Transverse colon (tissue), 4 donors: ENCODE data around the gene TRIB2. TPM values are rescaled to one million over a fixed set of nuclear protein-coding genes. Genes with fewer than 3 reads are reported as not detected.

ENCODE experiments used
- DNase-seq: peaks from one replicate; pipeline ENCODE4 v3.0.0-alpha.2; 2019
- H3K27ac ChIP-seq, 4 donors: fragments of 200-600 bp; sonication (generic); 2 replicates each; pipeline ENCODE4 v1.5.1; 2016 to 2018; ENCODE audit warnings: inconsistent platforms in 4 of 4
- H3K27me3 ChIP-seq: fragments of 200-600 bp; sonication (generic); 2 replicates; pipeline ENCODE4 v1.5.1; 2017; ENCODE audit warnings: inconsistent platforms
- H3K36me3 ChIP-seq, 4 donors: fragments of 200-600 bp; sonication (generic); 2 replicates each; pipeline ENCODE4 v1.5.1; 2017 to 2019; ENCODE audit warnings: inconsistent platforms in 4 of 4
- H3K4me1 ChIP-seq, 4 donors: fragments of 200-600 bp; sonication (generic); 2 replicates each; pipeline ENCODE4 v1.5.1; 2017 to 2020; ENCODE audit warnings: inconsistent platforms in 4 of 4
- H3K4me3 ChIP-seq, 4 donors: fragments of 200-600 bp; sonication (generic); 1 replicate in 1 of 4; 2 replicates in 3 of 4; pipeline versions ENCODE4 v1.5.1 to v1.6.1; 2017 to 2019; ENCODE audit warnings: inconsistent platforms in 4 of 4
- H3K9me3 ChIP-seq, 2 donors: fragments of 200-600 bp; sonication (generic); 2 replicates each; pipeline ENCODE4 v1.5.1; 2017 to 2019; ENCODE audit warnings: inconsistent platforms in 2 of 2
- EP300 ChIP-seq: sonication (generic); formaldehyde crosslinking; IDR thresholded peaks from one replicate; pipeline ENCODE4 v1.6.1; 2017; ENCODE audit warnings: antibody characterized with exemption, low read depth
- POLR2A ChIP-seq: fragments of 450-650 bp; IDR thresholded peaks from one replicate; pipeline ENCODE4 v1.6.1; 2016; ENCODE audit warnings: antibody characterized with exemption, mild to moderate bottlenecking, moderate library complexity
- POLR2AphosphoS5 ChIP-seq, 3 donors: sonication (generic); formaldehyde crosslinking; IDR thresholded peaks; one replicate each; pipeline ENCODE4 v1.6.1; 2016; ENCODE audit warnings: antibody characterized with exemption in 3 of 3
- WGBS, 2 donors: methylation state at CpG; one replicate each; pipeline ENCODE4 v1.1.5; 2018; ENCODE audit warnings: low coverage in 1 of 2; 5-methylcytosine and 5-hydroxymethylcytosine counted together
- in situ Hi-C, 4 donors: fragments of 200-750 bp; cut with MboI; loops; one replicate each; pipeline versions ENCODE4 v1.15.0 to v1.15.1; 2017; ENCODE audit warnings: low sequenced_read_pairs in 3 of 4, low pct_ligation_motif_present in 1 of 4, low pct_unique_long_range_greater_than_20kb in 1 of 4
- intact Hi-C: fragments of 100-400 bp; cut with DNase I; formaldehyde crosslinking; loops from one replicate; pipeline ENCODE4 v1.15.1; 2023; ENCODE audit warnings: low total_unique reads
- total RNA-seq, 4 donors: library from RNA; depleted of rRNA; stranded (reverse); fragments of >200 nt; gene quantifications; one replicate each; pipeline ENCODE4 v1.1.0, GENCODE V29; 2016
- TF ChIP-seq, protein P1 (sequence below), 5 experiments: fragments of 200-600 bp in 3 of 5; fragments of 450-650 bp in 2 of 5; sonication (generic) in 3 of 5; IDR thresholded peaks; 1 replicate in 2 of 5; 2 replicates in 3 of 5; pipeline ENCODE4 v1.5.1; 2016 to 2017; ENCODE audit warnings: antibody characterized with exemption in 5 of 5, inconsistent platforms in 3 of 5, mild to moderate bottlenecking in 2 of 5, moderate library complexity in 1 of 5

TRIB2 gene
- total RNA-seq, 4 donors from 2014 or later, result 14.2 to 109 (median 36.1) TPM

DNA sequence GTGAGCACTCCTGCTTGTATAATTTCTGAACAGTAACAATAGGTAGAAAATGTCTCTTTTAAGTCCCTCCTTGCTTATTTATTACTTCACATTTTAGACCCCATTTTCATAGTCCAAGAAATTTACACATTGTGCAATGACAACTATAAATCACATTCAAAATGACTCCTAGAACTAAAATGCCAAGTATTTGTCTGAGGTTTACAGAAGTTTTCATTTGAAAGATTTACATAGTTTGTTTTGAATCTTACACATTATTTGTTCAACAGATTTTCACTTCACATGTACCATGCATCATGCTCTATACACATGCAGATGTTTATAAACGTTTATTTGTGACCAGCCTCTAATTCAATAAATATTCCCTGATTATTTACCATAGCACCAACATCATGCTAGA is 15.7 kb upstream of the TRIB2 start:
- intact Hi-C loops, result no loop called here
- H3K27ac ChIP-seq, result no peak overlapping the region
- H3K9me3 ChIP-seq, result no peaks in the 10 kb centered on the region
- DNase-seq, result no peak
- no peak overlapping the region for H3K4me3 ChIP-seq
- H3K4me1 ChIP-seq, result peaks cover 0 to 3% (median 0%) of the 10 kb centered on the region in 4 donors
- WGBS, 2 donors, result 71 to 74% methylated on average over 1 of the region's 1 CpG
- no peaks in the 10 kb centered on the region for H3K36me3 ChIP-seq
- TF ChIP-seq POLR2AphosphoS5 (IDR thresholded peaks at IDR 0.05) (no peak), POLR2A (no peak), EP300 (no peak)
- TF ChIP-seq, protein P1, sequence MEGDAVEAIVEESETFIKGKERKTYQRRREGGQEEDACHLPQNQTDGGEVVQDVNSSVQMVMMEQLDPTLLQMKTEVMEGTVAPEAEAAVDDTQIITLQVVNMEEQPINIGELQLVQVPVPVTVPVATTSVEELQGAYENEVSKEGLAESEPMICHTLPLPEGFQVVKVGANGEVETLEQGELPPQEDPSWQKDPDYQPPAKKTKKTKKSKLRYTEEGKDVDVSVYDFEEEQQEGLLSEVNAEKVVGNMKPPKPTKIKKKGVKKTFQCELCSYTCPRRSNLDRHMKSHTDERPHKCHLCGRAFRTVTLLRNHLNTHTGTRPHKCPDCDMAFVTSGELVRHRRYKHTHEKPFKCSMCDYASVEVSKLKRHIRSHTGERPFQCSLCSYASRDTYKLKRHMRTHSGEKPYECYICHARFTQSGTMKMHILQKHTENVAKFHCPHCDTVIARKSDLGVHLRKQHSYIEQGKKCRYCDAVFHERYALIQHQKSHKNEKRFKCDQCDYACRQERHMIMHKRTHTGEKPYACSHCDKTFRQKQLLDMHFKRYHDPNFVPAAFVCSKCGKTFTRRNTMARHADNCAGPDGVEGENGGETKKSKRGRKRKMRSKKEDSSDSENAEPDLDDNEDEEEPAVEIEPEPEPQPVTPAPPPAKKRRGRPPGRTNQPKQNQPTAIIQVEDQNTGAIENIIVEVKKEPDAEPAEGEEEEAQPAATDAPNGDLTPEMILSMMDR (IDR thresholded peaks at IDR 0.05), result no peak
- in situ Hi-C loops, result loop anchor here in 3 of 4 donors (25.0 kb wide), 3 partner anchors 539 to 864 kb away; no protein-coding TSS in a partner anchor
- no peaks in the 10 kb centered on the region for H3K27me3 ChIP-seq

DNA sequence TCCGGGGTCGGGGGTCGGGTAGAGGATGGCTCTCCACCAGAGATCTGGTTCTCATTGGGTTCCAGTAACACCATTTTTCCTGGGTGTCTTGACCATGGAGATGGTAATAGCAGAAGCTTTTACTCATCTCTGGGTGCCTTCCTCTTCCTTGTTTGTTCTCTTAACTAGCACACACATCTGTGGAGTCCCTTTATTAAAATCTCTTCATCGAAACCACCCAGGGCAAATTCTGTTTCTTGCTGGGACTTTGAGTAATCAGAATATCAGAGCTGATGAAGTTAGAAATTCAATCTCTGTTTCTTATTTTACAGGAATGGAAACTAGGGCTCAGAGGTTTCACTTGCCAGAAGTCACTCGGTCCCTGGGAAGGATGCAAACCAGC is 15.0 kb upstream of the TRIB2 start:
- DNase-seq, result no peak
- in situ Hi-C loops (loop anchor here in 3 of 4 donors (25.0 kb wide), 3 partner anchors 539 to 864 kb away; no protein-coding TSS in a partner anchor), intact Hi-C loops (no loop called here)
- Histone ChIP-seq H3K36me3 (no peaks in the 10 kb centered on the region), H3K9me3 (no peaks in the 10 kb centered on the region), H3K4me3 (no peak overlapping the region), H3K4me1 (peaks cover 0 to 3% (median 0%) of the 10 kb centered on the region in 4 donors), H3K27me3 (no peaks in the 10 kb centered on the region), H3K27ac (no peak overlapping the region)
- no peak for TF ChIP-seq EP300
- TF ChIP-seq POLR2AphosphoS5 (IDR thresholded peaks at IDR 0.05), result no peak
- no peak for TF ChIP-seq POLR2A
- WGBS, 2 donors, result 85 to 86% methylated on average over 1 to 5 of the region's 5 CpGs

DNA sequence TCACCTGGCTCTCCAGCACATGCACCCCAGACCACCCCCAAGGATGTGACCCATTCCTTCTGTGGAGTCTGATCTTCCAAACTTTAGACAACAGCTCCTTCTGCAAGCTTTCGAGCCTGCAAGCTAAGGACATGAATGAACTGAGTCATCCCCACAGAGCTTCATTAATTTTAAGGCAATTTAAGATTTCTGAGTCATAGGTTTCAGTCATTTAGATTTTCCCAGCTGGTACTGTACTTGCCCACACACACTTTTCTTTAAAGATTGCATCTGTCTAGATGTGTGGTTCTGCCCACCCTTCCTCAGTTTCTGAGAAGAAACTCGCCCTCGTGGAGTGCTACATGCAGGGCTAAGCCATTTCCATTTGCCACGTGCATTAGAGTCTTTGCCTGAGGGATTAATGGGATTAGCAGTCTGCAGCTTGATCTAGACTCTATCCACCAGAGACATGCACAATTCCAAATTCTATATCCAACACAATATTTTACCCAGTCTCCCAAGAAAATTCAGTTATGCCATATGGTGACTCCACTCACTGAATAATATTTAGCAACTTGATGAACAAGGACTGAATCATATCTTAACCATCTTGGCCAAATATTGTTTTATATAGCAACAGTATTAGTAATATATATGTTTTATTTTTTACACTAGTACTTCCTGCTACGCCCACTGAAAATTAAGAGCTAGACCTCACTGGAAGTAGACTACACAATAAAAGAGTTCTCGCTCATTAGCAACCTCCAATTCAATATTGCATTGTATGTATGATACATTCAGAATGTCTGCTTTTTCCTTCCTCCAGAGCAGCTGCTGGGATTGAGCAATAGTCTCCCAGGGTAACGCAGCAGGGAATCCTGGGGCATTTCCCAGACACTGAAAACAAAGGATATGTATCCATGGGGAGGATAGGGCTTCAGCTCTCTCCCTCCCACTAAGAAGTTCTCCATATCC is 14.3 kb upstream of the TRIB2 start:
- Histone ChIP-seq H3K9me3 (no peaks in the 10 kb centered on the region), H3K27me3 (no peaks in the 10 kb centered on the region), H3K27ac (no peak overlapping the region), H3K4me3 (no peak overlapping the region), H3K36me3 (no peaks in the 10 kb centered on the region), H3K4me1 (peaks cover 0 to 3% (median 0%) of the 10 kb centered on the region in 4 donors)
- TF ChIP-seq POLR2A (no peak), EP300 (no peak)
- TF ChIP-seq, protein P1 (IDR thresholded peaks at IDR 0.05), result no peak
- no peak for DNase-seq
- 67 to 72% methylated on average over 5 to 7 of the region's 7 CpGs for WGBS, 2 donors
- in situ Hi-C loops, result loop anchor here in 3 of 4 donors (25.0 kb wide), 3 partner anchors 540 to 865 kb away; no protein-coding TSS in a partner anchor
- intact Hi-C loops, result no loop called here

DNA sequence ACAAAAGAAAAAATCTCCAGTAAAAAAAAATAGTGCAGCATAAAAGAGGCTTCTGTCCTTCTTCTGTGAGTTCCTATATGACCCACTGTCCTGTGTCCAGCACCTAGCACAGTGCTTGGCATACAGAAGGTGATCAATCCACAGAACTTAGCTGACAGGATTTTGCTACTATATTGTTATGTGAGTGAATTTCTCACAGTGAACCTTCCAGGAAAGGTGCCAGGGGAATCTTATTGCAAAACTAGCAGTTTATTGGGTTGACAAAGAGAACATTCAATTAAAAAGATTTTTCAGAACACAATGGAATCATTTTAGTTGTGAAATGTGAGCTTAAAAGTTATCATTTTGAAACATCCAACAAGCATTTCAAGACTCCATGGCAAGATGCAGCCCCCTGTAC is 12.4 kb upstream of the TRIB2 start:
- Histone ChIP-seq H3K4me3 (no peak overlapping the region), H3K27me3 (no peaks in the 10 kb centered on the region), H3K36me3 (no peaks in the 10 kb centered on the region), H3K4me1 (peaks cover 0 to 3% (median 0%) of the 10 kb centered on the region in 4 donors), H3K9me3 (no peaks in the 10 kb centered on the region), H3K27ac (no peak overlapping the region)
- in situ Hi-C loops (loop anchor here in 3 of 4 donors (25.0 kb wide), 3 partner anchors 542 to 867 kb away; no protein-coding TSS in a partner anchor), intact Hi-C loops (no loop called here)
- TF ChIP-seq EP300, result no peak
- TF ChIP-seq POLR2AphosphoS5 (IDR thresholded peaks at IDR 0.05), result no peak
- no peak for TF ChIP-seq POLR2A
- TF ChIP-seq, protein P1 (IDR thresholded peaks at IDR 0.05), result no peak
- DNase-seq, result no peak
